Fibroblast of the conjunctiva (primary cell): ENCODE measurements around the gene IMPG1.

ENCODE experiments used
- DNase-seq: peaks from one replicate; pipeline ENCODE4 v3.0.0-alpha.2; 2010; ENCODE audit warnings: low read depth

Gene IMPG1

GRCh38 chr6:76072562-76072961, at the start of gene IMPG1:
TSS of gene IMPG1 (minus strand) at chr6:76072662. CDS start at chr6:76072488, 174 bp downstream.
- DNase-seq = no peak

- no peak for DNase-seq
Observed at GRCh38 chr6:76120302-76120701, 47.8 kb upstream of the IMPG1 start.

- DNase-seq = no peak
Observed at GRCh38 chr6:76073281-76073680, 819 bp upstream of the IMPG1 start.

- DNase-seq = no peak
Observed at GRCh38 chr6:76057469-76057868, 15.0 kb downstream of the IMPG1 start.

GRCh38 chr6:76052314-76052713, 20.1 kb downstream of the IMPG1 start:
- DNase-seq = no peak

GRCh38 chr6:76043690-76044089, 28.8 kb downstream of the IMPG1 start:
- DNase-seq = no peak

GRCh38 chr6:76035713-76036112, 36.7 kb downstream of the IMPG1 start:
- DNase-seq = no peak

GRCh38 chr6:76026101-76026500, 46.4 kb downstream of the IMPG1 start:
- DNase-seq = no peak

GRCh38 chr6:76014626-76015530, 57.6 kb downstream of the IMPG1 start:
- no peak for DNase-seq

GRCh38 chr6:76004202-76004601, 68.3 kb downstream of the IMPG1 start:
- no peak for DNase-seq

- no peak for DNase-seq
Observed at GRCh38 chr6:76003686-76004085, 68.8 kb downstream of the IMPG1 start.

- no peak for DNase-seq
Observed at GRCh38 chr6:76003113-76003512, 69.3 kb downstream of the IMPG1 start.

- no peak for DNase-seq
Observed at GRCh38 chr6:76000629-76001028, 71.8 kb downstream of the IMPG1 start.

GRCh38 chr6:75997696-75998095, 74.8 kb downstream of the IMPG1 start:
- DNase-seq = peak; percentile 4

GRCh38 chr6:75993236-75994162, 79.0 kb downstream of the IMPG1 start:
- no peak for DNase-seq

- no peak for DNase-seq
Observed at GRCh38 chr6:75991941-75992340, 80.5 kb downstream of the IMPG1 start.

GRCh38 chr6:75986935-75987334, 85.5 kb downstream of the IMPG1 start:
- DNase-seq = no peak

GRCh38 chr6:75975904-75976303, 96.6 kb downstream of the IMPG1 start:
- DNase-seq = no peak

- DNase-seq = no peak
Observed at GRCh38 chr6:75970093-75970492, 102.4 kb downstream of the IMPG1 start.

- DNase-seq = no peak
Observed at GRCh38 chr6:75968143-75968542, 104.3 kb downstream of the IMPG1 start.

GRCh38 chr6:75963569-75963968, 108.9 kb downstream of the IMPG1 start:
- no peak for DNase-seq

- no peak for DNase-seq
Observed at GRCh38 chr6:75952128-75952527, 120.3 kb downstream of the IMPG1 start.

GRCh38 chr6:75947935-75948334, 124.5 kb downstream of the IMPG1 start:
- no peak for DNase-seq
